Measurements from ENCODE around the gene BORCS6. TPM values are rescaled to one million over a fixed set of nuclear protein-coding genes. Genes with fewer than 3 reads are reported as not detected.

BORCS6 gene
- total and polyA plus RNA-seq, 2 of the 4 experiments (the other 2 are of a cell fraction): 2.7 to 3.3 TPM

- no peak overlapping the region for H2AFZ ChIP-seq (replicated peaks; ENCODE audit: low read length, poor library complexity)
- no peak overlapping the region for H3K9ac ChIP-seq (ENCODE audit: low read depth, low read length)
- H4K8ac ChIP-seq (ENCODE audit: low read depth in 2 of 2, low read length in 2 of 2): no peak overlapping the region
- H3K4ac ChIP-seq (ENCODE audit: low read depth, low read length): no peak overlapping the region
- no peak for ATAC-seq (ENCODE audit: low read depth)
- WGBS, 2 experiments (ENCODE audit: extremely low coverage in 2 of 2, insufficient read length in 1 of 2): 93% methylated on average over 6 of the region's 23 CpGs; no CpG with 5 or more reads in 1 of the 2 experiments
- no peak for DNase-seq
- intact Hi-C loops (cut with micrococcal nuclease): no loop called here
- ChIA-PET CTCF (interaction anchor here (0.6 kb wide), 1 partner anchor 9 kb away, joined by 3 read pairs; no protein-coding TSS in a partner anchor), POLR2A (ENCODE audit: unreplicated experiment) (no interaction called here)
- no peak overlapping the region for H3K18ac ChIP-seq (ENCODE audit: low read depth, low read length)
- H2BK20ac ChIP-seq (ENCODE audit: low read depth, low read length): no peak overlapping the region
- no peak overlapping the region for H2BK15ac ChIP-seq (ENCODE audit: low read depth, low read length)
- H3K79me1 ChIP-seq (ENCODE audit: low read depth in 1 of 2, low read length in 2 of 2): no peaks in the 10 kb centered on the region
- no peaks in the 10 kb centered on the region for H3K9me3 ChIP-seq (ENCODE audit: control insufficient read depth, insufficient read depth, low read length)
- no peak overlapping the region for H3K4me2 ChIP-seq (ENCODE audit: low read depth, low read length)
- dilution Hi-C loops (cut with HindIII; ENCODE audit: low sequenced_read_pairs, unreplicated experiment): no loop called here
- H4K20me1 ChIP-seq (ENCODE audit: insufficient read depth, low read length): peaks cover 8% of the 10 kb centered on the region
- no peak overlapping the region for H2AK5ac ChIP-seq (ENCODE audit: low read depth, low read length)
- H3K14ac ChIP-seq (replicated peaks; ENCODE audit: low read depth, low read length): no peak overlapping the region
- no peak overlapping the region for H3K56ac ChIP-seq (ENCODE audit: extremely low read depth, insufficient read depth, low read length)
- H4K91ac ChIP-seq (ENCODE audit: insufficient read depth, low read depth, low read length): no peak overlapping the region
- no peak overlapping the region for H4K5ac ChIP-seq (ENCODE audit: low read depth, low read length)
- no peaks in the 10 kb centered on the region for H3K27me3 ChIP-seq (ENCODE audit: control insufficient read depth, insufficient read depth, low read length)
- H3K4me3 ChIP-seq (ENCODE audit: insufficient read depth, low read depth, low read length): no peak overlapping the region
- no peak overlapping the region for H3K23ac ChIP-seq (ENCODE audit: low read depth, low read length)
- peaks cover 47% of the 10 kb centered on the region for H3K36me3 ChIP-seq (ENCODE audit: control insufficient read depth, insufficient read depth, low read length)
- no peak overlapping the region for H2AK9ac ChIP-seq (replicated peaks; ENCODE audit: low read depth, low read length, poor library complexity)
- peaks cover 2% of the 10 kb centered on the region; the same call in 1 of the 2 replicates for H3K4me1 ChIP-seq (ENCODE audit: control insufficient read depth, insufficient read depth, low read length)
- in situ Hi-C loops (cut with MboI; ENCODE audit: low sequenced_read_pairs): no loop called here
- H3K9me1 ChIP-seq (ENCODE audit: insufficient read depth, low read length): peaks cover 10% of the 10 kb centered on the region
- H2BK120ac ChIP-seq (ENCODE audit: low read depth, low read length): no peak overlapping the region
- BruUV-seq (replicated peaks): no TSS peak
- TF ChIP-seq CHD1 (IDR thresholded peaks at IDR 0.05; ENCODE audit: low read depth, low read length) (no peak), USF2 (IDR thresholded peaks at IDR 0.05; ENCODE audit: low read depth, low read length) (no peak), MAZ (IDR thresholded peaks at IDR 0.05; ENCODE audit: borderline replicate concordance, low read depth, low read length) (0 out of 2 replicates have a peak, but pooled peaks have one; percentile 13)
- TF ChIP-seq, protein P1, sequence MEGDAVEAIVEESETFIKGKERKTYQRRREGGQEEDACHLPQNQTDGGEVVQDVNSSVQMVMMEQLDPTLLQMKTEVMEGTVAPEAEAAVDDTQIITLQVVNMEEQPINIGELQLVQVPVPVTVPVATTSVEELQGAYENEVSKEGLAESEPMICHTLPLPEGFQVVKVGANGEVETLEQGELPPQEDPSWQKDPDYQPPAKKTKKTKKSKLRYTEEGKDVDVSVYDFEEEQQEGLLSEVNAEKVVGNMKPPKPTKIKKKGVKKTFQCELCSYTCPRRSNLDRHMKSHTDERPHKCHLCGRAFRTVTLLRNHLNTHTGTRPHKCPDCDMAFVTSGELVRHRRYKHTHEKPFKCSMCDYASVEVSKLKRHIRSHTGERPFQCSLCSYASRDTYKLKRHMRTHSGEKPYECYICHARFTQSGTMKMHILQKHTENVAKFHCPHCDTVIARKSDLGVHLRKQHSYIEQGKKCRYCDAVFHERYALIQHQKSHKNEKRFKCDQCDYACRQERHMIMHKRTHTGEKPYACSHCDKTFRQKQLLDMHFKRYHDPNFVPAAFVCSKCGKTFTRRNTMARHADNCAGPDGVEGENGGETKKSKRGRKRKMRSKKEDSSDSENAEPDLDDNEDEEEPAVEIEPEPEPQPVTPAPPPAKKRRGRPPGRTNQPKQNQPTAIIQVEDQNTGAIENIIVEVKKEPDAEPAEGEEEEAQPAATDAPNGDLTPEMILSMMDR (conservative IDR thresholded peaks at IDR 0.05; ENCODE audit: low read depth, low read length): no peak
- TF ChIP-seq, protein P2, sequence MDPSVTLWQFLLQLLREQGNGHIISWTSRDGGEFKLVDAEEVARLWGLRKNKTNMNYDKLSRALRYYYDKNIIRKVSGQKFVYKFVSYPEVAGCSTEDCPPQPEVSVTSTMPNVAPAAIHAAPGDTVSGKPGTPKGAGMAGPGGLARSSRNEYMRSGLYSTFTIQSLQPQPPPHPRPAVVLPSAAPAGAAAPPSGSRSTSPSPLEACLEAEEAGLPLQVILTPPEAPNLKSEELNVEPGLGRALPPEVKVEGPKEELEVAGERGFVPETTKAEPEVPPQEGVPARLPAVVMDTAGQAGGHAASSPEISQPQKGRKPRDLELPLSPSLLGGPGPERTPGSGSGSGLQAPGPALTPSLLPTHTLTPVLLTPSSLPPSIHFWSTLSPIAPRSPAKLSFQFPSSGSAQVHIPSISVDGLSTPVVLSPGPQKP (IDR thresholded peaks at IDR 0.05; ENCODE audit: borderline replicate concordance, low read depth, low read length): no peak
- no peak overlapping the region for H2BK5ac ChIP-seq (ENCODE audit: low read depth, low read length, poor library complexity, severe bottlenecking)
- no peak overlapping the region for H3K27ac ChIP-seq (ENCODE audit: insufficient read depth, low read length)
Observed at GRCh38 chr17:8142158-8142886, 47.7 kb downstream of the BORCS6 start.

All from IMR-90 (cell line).